ENCODE measurements around the gene BMAL1.
"Not testable (repeated sequence)": the region's sequence is repeated elsewhere in the genome, so short reads cannot be mapped to it uniquely, and the experiment has no call there.

Gene BMAL1

DNA sequence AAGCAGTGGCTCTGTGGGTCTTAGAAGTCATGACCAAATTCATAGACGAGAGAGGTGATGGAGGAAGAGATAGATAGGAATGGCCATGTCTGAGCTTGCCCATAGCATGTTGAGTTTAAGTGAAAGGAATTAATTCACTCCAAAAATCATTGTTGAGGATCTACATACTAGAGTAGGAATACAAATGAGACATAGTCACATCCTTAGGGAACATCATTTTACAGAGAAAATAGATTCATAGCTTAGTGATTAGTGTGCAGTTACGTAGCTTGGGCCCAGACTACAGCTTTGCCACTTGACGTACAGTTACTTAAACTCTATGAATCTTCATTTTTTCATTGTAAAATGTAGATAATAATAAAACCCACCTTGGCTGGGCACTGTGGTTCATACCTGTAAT, 21.4 kb upstream of the BMAL1 start:
- no peaks in the 10 kb centered on the region for H3K36me3 Mint-ChIP-seq
- H3K27ac Mint-ChIP-seq, result no peak overlapping the region
- no peaks in the 10 kb centered on the region for H3K9me3 Mint-ChIP-seq
- no peak for DNase-seq (ENCODE audit: low spot score in 2 of 2)
- H3K4me3 Mint-ChIP-seq, result no peak overlapping the region
- peaks cover 7% of the 10 kb centered on the region for H3K4me1 Mint-ChIP-seq
- no peak for ATAC-seq

DNA sequence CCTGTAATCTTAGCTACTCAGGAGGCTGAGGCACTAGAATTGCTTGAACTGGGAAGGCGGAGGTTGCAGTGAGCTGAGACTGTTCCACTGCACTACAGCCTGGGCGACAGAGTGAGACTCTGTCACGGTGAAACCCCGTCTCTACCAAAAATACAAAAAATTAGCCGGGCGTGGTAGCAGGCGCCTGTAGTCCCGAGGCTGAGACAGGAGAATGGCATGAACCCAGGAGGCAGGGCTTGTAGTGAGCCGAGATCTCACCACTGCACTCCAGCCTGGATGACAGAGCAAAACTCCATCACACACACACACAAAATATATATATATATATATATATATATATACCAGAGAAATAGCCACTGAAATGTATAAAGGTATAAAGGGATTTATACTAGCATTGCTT, 19.5 kb upstream of the BMAL1 start:
- not testable (repeated sequence) for H3K9me3 Mint-ChIP-seq; DNase-seq (ENCODE audit: low spot score in 2 of 2); H3K4me1 Mint-ChIP-seq; H3K4me3 Mint-ChIP-seq; H3K27ac Mint-ChIP-seq; ATAC-seq; H3K36me3 Mint-ChIP-seq

DNA sequence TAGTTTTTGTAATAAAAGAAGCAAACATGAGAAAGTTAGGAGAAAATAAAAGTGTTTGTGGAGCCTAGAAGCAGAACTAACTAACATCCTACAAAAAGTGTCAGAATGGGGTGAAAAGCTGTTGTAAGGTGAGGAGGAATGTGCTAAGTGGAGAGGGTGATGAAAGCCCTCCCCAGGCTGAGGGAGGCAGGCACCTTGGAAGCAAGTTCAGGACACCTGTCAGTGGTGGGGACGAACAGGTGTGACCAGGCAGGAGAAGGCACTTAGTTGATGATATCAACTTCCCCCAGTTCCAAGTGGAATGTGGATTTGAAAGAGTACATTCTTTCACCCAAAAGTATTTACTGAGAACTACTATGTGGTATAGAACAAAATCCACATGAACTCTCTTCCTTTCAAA, 18.7 kb upstream of the BMAL1 start:
- no peak for ATAC-seq
- Mint-ChIP-seq H3K27ac (no peak overlapping the region), H3K36me3 (no peaks in the 10 kb centered on the region), H3K4me1 (peaks cover 7% of the 10 kb centered on the region), H3K4me3 (no peak overlapping the region), H3K9me3 (no peaks in the 10 kb centered on the region)
- DNase-seq (ENCODE audit: low spot score in 2 of 2), result no peak

DNA sequence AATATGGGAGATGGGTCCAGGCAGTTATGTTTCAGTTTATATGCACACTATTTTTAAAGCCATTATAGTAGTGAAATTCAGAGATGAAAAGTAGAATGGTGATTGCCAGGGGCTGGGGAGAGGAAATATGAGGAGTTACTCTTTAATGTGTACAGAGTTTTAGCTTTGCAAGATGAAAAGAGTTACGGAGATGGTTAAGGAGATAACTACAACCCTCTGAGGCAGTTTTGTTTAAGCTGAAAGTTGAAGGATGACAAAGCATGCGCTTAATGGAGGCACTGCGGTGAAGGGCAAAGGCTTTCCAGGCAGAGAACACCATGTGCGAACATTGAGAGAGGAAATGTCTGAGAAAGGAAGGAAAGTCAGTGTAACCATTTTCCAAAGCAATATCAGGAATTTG, 18.2 kb upstream of the BMAL1 start:
- no peak for DNase-seq (ENCODE audit: low spot score in 2 of 2)
- peaks cover 7% of the 10 kb centered on the region for H3K4me1 Mint-ChIP-seq

DNA sequence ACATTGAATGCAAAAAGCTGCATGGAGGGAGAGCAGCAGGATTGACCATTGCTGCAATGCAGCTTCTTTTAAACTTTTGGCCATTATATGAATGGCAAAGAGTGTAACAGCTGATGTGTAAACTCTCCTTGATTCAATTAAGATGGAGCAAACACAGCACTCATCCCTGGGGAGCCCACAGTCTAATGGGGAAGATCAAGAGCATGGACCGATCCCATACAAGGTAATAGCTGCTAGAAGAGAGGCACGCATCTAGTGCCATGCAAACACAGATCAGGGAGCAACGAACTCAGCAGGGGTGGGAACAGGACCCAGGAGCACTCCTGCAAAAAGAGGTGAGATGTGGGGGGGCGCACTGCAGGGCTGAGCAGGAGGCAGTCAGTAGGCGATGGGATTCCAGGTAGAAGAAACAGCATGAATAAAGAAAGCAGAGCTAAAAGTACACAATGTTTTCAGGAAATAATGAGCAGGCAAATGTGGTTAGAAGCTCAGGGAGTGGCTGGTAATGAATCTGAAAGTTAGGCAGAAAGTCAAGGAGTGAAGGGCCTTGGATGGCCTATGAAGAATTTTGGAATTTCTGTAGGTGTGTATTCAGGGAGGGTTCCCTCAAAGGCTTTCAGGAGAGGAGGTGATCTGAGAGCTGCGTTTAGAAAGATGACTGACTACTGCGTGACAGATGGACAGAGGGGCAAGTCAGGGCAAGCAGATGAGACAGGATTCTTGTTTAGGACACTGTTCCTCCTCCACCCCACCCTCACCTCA, 17.2 kb upstream of the BMAL1 start:
- DNase-seq (ENCODE audit: low spot score in 2 of 2) (no peak), ATAC-seq (no peak)
- H3K9me3 Mint-ChIP-seq, result no peaks in the 10 kb centered on the region
- H3K36me3 Mint-ChIP-seq, result no peaks in the 10 kb centered on the region
- H3K27ac Mint-ChIP-seq, result peak overlapping the region; percentile 3
- peaks cover 7% of the 10 kb centered on the region for H3K4me1 Mint-ChIP-seq
- H3K4me3 Mint-ChIP-seq, result no peak overlapping the region

More for the DNA sequence above, 18.2 kb upstream of the BMAL1 start:
- ATAC-seq, result no peak
- Mint-ChIP-seq H3K36me3 (no peaks in the 10 kb centered on the region), H3K9me3 (no peaks in the 10 kb centered on the region), H3K27ac (no peak overlapping the region), H3K4me3 (no peak overlapping the region)

DNA sequence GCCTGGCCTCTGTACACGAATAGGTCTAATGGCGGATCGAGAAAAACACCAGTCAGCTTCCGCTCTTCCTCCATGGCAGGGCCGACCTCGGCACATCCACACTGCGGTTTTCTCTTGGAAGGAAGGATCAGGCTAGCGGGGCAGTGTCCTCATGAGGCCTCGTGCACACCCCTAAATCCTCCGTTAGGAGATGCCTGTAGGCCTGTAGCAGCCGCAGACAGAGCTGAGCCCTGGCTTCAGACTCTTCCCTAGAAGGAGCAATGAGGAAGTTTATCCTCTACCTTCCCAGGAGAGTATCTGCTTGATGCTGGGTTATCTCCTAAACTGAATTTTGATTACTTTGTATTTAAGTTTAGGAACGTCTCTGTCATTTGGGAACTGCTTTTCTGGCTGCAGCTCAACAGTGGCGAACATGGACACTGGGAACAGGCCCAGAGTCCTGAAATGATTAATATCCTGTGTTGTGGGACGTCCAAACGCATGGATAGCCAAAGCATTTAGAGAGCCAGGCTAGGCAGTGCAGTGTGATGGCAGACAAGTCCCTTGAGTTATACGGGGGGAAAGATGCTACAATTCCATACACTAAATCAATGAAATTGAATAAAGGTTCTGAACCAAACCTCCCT, 16.5 kb upstream of the BMAL1 start:
- H3K27ac Mint-ChIP-seq, result no peak overlapping the region
- no peak for ATAC-seq
- H3K9me3 Mint-ChIP-seq, result no peaks in the 10 kb centered on the region
- DNase-seq (ENCODE audit: low spot score in 2 of 2), result no peak
- no peak overlapping the region for H3K4me3 Mint-ChIP-seq
- H3K36me3 Mint-ChIP-seq, result no peaks in the 10 kb centered on the region
- H3K4me1 Mint-ChIP-seq, result peaks cover 7% of the 10 kb centered on the region

DNA sequence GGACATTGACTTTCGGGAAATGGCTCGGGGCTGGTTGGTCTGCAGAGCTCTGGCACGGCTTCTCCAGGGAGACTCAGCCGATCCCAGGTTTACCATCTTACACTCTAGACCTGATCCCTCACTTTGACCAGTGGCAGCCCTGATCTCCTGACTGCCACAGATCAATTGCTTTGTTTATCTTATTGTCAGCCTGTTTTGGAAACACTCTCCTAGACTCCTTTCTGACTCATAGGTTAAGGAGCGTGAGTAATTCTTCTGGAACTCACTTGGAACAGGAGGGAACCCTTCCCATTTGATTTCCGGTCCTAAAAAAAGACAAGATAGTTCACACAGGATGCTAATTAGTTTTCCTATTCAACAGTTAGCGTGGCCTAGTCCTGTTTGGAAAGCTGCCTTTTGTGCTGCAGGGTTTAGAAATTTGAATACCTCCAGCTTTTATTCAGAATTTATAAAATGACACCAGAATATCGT, 16.0 kb upstream of the BMAL1 start:
- Mint-ChIP-seq H3K4me3 (no peak overlapping the region), H3K36me3 (no peaks in the 10 kb centered on the region), H3K4me1 (peaks cover 7% of the 10 kb centered on the region), H3K27ac (no peak overlapping the region), H3K9me3 (no peaks in the 10 kb centered on the region)
- ATAC-seq (no peak), DNase-seq (ENCODE audit: low spot score in 2 of 2) (no peak)

DNA sequence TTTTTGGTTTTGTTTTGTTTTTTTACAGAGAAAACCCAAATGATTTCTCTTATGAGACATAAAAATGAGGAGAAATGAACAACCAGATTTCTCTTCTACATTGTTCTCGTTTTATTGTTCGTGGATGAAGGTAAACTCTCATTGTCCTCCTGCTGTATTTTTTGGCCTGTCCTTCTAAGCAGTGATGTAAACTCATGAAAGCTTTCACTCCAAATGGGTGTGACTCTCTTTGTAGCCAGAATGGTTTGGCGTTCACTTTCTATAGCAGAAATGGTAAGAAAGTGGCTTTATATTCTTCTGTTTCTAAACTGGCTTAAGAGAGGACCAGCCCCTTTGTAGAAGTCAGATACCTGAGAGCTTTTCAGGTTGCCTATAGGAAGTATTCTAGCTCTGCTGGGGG, 15.5 kb upstream of the BMAL1 start:
- Mint-ChIP-seq H3K9me3 (no peaks in the 10 kb centered on the region), H3K36me3 (no peaks in the 10 kb centered on the region), H3K27ac (no peak overlapping the region), H3K4me3 (no peak overlapping the region), H3K4me1 (peaks cover 7% of the 10 kb centered on the region)
- no peak for ATAC-seq
- DNase-seq (ENCODE audit: low spot score in 2 of 2), result no peak

DNA sequence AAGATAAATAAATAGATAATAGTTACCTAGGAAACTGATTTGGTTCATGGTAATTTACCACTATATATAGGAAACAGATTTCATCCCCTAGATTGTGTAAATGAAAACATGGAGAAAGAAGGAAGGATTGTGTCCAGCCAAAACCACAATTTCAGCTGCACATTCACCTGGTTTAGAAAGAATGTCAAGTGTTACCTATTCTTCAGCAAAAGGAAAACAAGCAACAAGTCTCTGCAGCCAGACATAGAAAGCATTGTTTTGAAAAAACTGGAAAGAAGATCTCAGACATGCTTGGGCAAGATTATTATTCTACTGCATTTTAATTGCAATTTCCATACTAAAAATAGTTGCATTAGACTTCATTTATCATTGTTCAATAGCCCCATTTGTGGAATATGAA, 8.8 kb upstream of the BMAL1 start:
- no peaks in the 10 kb centered on the region for H3K36me3 Mint-ChIP-seq
- H3K4me1 Mint-ChIP-seq, result peaks cover 7% of the 10 kb centered on the region
- ATAC-seq (no peak), DNase-seq (ENCODE audit: low spot score in 2 of 2) (no peak)
- no peaks in the 10 kb centered on the region for H3K9me3 Mint-ChIP-seq
- no peak overlapping the region for H3K27ac Mint-ChIP-seq
- H3K4me3 Mint-ChIP-seq, result no peak overlapping the region

DNA sequence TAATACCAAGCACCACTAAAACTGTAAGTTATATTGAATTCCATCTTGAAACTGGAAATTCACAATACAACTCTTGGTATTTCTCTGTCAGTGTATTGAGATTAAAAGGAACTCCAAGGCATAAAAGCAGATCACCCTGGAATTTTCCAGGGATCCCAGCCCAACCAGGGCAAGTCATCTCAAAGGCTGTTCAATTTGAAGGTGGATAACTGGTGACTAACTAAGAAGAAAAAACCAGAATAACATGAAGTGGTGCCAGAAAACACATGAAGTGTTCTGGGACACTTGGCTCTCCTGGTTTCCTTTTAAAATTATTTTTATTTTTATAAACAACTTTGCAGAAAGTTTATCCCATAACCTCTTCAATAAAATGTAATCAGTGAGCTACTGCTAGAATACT, 7.8 kb upstream of the BMAL1 start:
- no peak overlapping the region for H3K4me3 Mint-ChIP-seq
- peaks cover 7% of the 10 kb centered on the region for H3K4me1 Mint-ChIP-seq
- H3K36me3 Mint-ChIP-seq, result no peaks in the 10 kb centered on the region
- ATAC-seq, result no peak
- DNase-seq (ENCODE audit: low spot score in 2 of 2), result no peak
- no peaks in the 10 kb centered on the region for H3K9me3 Mint-ChIP-seq
- H3K27ac Mint-ChIP-seq, result no peak overlapping the region

DNA sequence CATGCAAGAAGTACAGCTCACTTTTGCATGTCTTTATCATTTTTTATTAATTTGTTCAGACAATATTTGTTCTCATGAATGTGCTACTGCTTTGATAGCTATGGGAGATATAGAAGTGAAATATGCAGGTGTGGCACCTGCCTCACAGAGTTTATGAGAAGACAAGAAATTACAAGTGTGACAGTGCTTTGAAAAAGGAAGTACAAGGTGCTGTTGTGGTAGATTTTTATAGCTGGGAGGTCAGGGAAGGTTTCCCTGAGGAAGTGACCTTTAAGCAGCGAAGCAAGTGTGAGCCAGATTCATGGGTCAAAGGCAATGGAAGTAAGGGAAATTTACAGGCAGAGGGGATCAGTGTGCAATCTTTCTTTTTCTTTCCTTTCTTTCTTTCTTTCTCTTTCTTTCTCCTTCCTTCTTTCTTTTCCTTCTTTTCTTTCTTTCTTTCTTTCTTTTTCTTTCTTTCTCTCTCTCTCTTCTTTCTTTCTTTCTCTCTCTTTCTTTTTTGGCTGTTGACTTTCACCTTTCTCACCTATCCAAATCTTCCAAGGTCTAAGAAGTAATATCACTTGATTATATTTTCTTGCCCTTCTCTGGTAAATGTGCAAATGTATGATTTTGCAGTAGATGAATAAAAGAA, 6.4 kb upstream of the BMAL1 start:
- H3K36me3 Mint-ChIP-seq, result no peaks in the 10 kb centered on the region
- ATAC-seq (no peak), DNase-seq (ENCODE audit: low spot score in 2 of 2) (no peak)
- H3K9me3 Mint-ChIP-seq, result no peaks in the 10 kb centered on the region
- H3K4me3 Mint-ChIP-seq, result no peak overlapping the region
- peaks cover 15% of the 10 kb centered on the region for H3K4me1 Mint-ChIP-seq
- no peak overlapping the region for H3K27ac Mint-ChIP-seq

DNA sequence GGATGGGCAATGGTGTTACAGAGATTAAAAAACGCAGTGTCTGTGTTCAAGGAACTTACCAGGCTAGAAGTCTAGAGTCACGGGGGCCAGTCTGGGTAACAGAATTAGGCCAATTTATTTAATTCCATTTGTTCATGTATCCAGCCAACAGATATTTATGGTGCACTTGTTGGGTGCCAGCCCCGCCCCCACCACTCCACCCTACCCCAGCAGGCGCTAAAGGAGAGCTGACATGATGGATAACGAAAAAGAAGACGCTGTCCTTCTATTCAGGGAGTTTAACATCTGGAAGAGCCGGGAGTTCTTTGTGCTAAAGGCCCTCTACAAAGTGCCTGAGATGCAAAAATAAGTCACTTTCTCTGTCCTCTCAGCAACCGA, 1.1 kb upstream of the BMAL1 start:
- no peaks in the 10 kb centered on the region for H3K9me3 Mint-ChIP-seq
- no peak for ATAC-seq
- H3K27ac Mint-ChIP-seq, result peak overlapping the region; percentile 94
- peaks cover 46% of the 10 kb centered on the region for H3K4me1 Mint-ChIP-seq
- no peak for DNase-seq (ENCODE audit: low spot score in 2 of 2)
- H3K36me3 Mint-ChIP-seq, result peaks cover 26% of the 10 kb centered on the region
- peak overlapping the region; percentile 97 for H3K4me3 Mint-ChIP-seq

DNA sequence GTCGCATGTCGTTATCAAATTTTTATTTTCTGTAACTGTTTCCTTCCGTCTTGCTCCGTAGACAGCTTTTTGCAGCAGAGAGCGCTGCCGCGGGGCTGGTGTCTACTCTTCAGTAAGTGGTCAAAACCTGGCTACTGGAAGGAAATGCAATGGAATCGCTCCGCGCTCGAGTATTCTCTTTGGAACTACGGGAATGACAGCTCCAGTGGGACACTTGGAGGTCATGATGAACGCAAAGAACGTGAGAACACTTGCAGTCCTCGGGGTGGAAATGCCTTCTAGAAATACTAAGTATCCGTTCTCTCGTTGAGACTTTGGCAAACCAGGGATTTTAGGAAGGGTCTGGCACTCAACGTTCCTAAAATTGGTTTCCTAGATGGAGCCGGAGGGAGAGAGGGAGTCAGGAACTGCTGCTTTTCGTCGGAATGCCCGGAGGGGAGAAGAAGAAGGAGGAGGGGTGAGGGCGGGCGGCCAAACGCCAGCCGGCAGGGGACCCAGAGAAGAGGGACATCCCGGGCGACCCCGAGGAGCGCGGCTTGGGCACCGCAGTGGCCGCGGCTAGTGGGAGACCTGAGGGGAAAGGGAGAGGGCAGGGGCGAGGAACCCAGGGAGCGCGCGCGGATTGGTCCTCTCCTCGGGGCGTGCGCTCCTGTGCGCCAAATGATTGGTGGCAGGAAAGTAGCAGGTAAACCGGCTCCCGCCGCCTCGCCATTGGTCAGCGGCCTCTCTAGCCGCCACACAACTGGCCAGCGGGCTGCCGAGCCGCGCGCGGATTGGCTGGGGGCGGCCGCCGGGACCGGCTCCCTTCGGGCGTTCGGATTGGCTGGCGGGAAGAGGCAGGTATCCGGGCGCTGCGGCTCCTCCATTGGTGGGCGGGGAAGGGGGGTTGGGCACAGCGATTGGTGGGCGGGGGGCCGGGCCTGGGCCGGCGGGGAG, 490 bp upstream of the BMAL1 start:
- ATAC-seq (peak; percentile 90), DNase-seq (ENCODE audit: low spot score in 2 of 2) (peak; percentile 94 to 97)
- Mint-ChIP-seq H3K4me1 (peaks cover 51% of the 10 kb centered on the region), H3K27ac (peak overlapping the region; percentile 94), H3K36me3 (peaks cover 30% of the 10 kb centered on the region), H3K4me3 (peak overlapping the region; percentile 97), H3K9me3 (no peaks in the 10 kb centered on the region)

DNA sequence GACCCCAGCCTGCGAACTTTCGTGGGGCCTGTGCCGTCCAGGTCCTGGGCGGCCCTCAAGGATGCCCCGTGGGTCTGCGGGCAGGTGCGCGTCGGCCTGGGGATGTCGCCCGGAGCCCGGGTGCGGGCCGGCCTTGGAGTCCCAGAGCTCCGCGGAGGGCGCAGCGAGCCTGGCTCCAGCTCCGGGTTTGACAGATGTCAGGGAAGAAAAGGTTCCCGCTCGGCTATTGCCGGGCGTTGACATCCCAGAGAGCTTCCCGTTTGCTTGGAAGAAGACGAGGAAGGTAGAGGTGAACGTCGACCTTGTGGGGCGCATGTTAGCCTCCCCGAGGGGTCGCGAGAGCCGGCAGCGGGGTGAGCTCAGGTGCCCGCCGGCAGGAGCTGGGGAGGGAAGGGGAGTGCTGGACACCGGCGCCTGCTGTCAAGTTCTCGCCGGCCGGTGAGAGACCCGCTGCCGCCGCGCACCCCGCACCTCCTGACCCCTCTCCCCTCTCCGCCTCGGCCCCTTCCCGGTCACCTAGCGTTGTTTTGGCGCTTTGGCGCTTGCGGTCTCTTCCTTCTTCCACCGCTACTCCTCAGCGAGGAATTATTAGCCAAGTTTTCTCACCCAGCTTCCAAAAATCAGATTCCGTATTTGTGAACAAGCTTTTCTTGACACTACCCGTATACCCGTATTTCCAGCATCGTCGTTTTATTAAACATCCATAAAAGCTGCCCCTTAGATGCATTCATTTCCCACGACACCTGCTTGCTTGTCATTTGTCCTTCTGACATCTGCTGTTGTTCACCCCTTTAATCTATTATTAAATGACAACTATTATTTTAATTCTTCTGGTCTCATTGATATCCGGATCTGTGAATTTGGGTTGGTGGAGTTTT, 1.3 kb downstream of the BMAL1 start:
- H3K36me3 Mint-ChIP-seq, result peaks cover 35% of the 10 kb centered on the region
- H3K9me3 Mint-ChIP-seq, result no peaks in the 10 kb centered on the region
- peaks cover 68% of the 10 kb centered on the region for H3K4me1 Mint-ChIP-seq
- ATAC-seq, result no peak
- DNase-seq (ENCODE audit: low spot score in 2 of 2), result no peak
- H3K4me3 Mint-ChIP-seq, result peak overlapping the region; percentile 97
- peak overlapping the region; percentile 94 for H3K27ac Mint-ChIP-seq

All from stimulated activated effector memory CD8-positive, alpha-beta T cell treated with anti-CD3 and anti-CD28 coated beads, Interleukin-12 subunit alpha, Interleukin-12 subunit beta, amount 100 ng/mL, for 72 hours (primary cell).